B cell (primary cell): ENCODE results near the gene MAPK4. TPM values are rescaled to one million over a fixed set of nuclear protein-coding genes. Genes with fewer than 3 reads are reported as not detected.

Experiments used
- ATAC-seq: fragments of 200-7000 bp; cut with Tn5 transposase; one replicate; pipeline ENCODE4 v1.10.0; 2021; ENCODE audit warnings: low read depth, mild to moderate bottlenecking, moderate number of reproducible peaks, moderate library complexity
- CTCF ChIA-PET: fragments of 350-600 bp; sonication (Branson Sonifier 250); formaldehyde crosslinking; loops from one replicate; lab custom pipeline; 2021; ENCODE audit warnings: antibody characterized with exemption, inconsistent platforms; lab: Charles Lee
- POLR2A ChIA-PET: fragments of 350-600 bp; sonication (Branson Sonifier 250); formaldehyde crosslinking; loops from one replicate; lab custom pipeline; 2021; ENCODE audit warnings: antibody characterized with exemption; lab: Charles Lee
- DNase-seq: peaks from one replicate; pipeline ENCODE4 v3.0.0; 2013
- H2AFZ ChIP-seq: 2 replicates; pipeline ENCODE4 v1.6.1; 2012; ENCODE audit warnings: mild to moderate bottlenecking, low read depth, low read length; ENCODE audit not compliant: insufficient read depth, poor library complexity, severe bottlenecking
- H3K27ac ChIP-seq, 2 donors: 1 replicate in 1 of 2; 2 replicates in 1 of 2; pipeline ENCODE4 v1.5.1; 2012 to 2013; ENCODE audit warnings: low read length in 2 of 2, mild to moderate bottlenecking in 2 of 2, moderate library complexity in 1 of 2
- H3K27me3 ChIP-seq, 4 experiments: fragments of 200-600 bp in 1 of 4; sonication (generic) in 1 of 4; replicated peaks in 1 of 4; 1 replicate in 2 of 4; 2 replicates in 2 of 4; pipeline versions ENCODE4 v1.6.1 to v1.7.0; 2013 to 2016; ENCODE audit warnings: low read length in 3 of 4, mild to moderate bottlenecking in 2 of 4, mixed read lengths in 1 of 4, moderate library complexity in 1 of 4; ENCODE audit not compliant: insufficient read depth in 4 of 4, control insufficient read depth in 3 of 4; ENCODE audit errors: control extremely low read depth in 1 of 4
- H3K36me3 ChIP-seq, 2 experiments: replicated peaks in 1 of 2; 1 replicate in 1 of 2; 2 replicates in 1 of 2; pipeline versions ENCODE4 v1.6.1 to v1.7.1; 2013; ENCODE audit warnings: low read length in 1 of 2; ENCODE audit not compliant: insufficient read depth in 2 of 2, control insufficient read depth in 1 of 2; ENCODE audit errors: control extremely low read depth in 1 of 2, extremely low read depth in 1 of 2
- H3K4me1 ChIP-seq, 2 donors: fragments of 200-600 bp in 1 of 2; sonication (generic) in 1 of 2; 1 replicate in 1 of 2; 2 replicates in 1 of 2; pipeline versions ENCODE4 v1.5.1 to v1.6.1; 2013 to 2017; ENCODE audit warnings: low read length in 2 of 2; ENCODE audit not compliant: control insufficient read depth in 2 of 2, insufficient read depth in 2 of 2
- H3K4me2 ChIP-seq: replicated peaks from 2 replicates; pipeline ENCODE3; 2012; ENCODE audit warnings: mild to moderate bottlenecking, low read depth, low read length; ENCODE audit not compliant: poor library complexity, severe bottlenecking
- H3K4me3 ChIP-seq, 5 experiments: fragments of 200-600 bp in 1 of 5; sonication (generic) in 1 of 5; 1 replicate in 3 of 5; 2 replicates in 2 of 5; pipeline versions ENCODE4 v1.5.1 to v1.7.0; 2011 to 2016; ENCODE audit warnings: low read length in 4 of 5, mild to moderate bottlenecking in 4 of 5, low read depth in 2 of 5, control low read depth in 1 of 5, moderate library complexity in 1 of 5; ENCODE audit not compliant: insufficient read depth in 1 of 5; ENCODE audit errors: control extremely low read depth in 1 of 5, extremely low read depth in 1 of 5
- H3K79me2 ChIP-seq: fragments of 200-600 bp; sonication (generic); one replicate; pipeline ENCODE4 v1.6.0; 2016; ENCODE audit warnings: low read length; ENCODE audit not compliant: control insufficient read depth, insufficient read depth
- H3K9ac ChIP-seq: fragments of 200-600 bp; sonication (generic); 2 replicates; pipeline ENCODE4 v1.6.1; 2017; ENCODE audit warnings: mild to moderate bottlenecking, low read length, moderate library complexity
- H3K9me3 ChIP-seq, 3 donors: one replicate each; pipeline versions ENCODE4 v1.6.1 to v1.7.1; 2013; ENCODE audit warnings: low read length in 2 of 3; ENCODE audit not compliant: control insufficient read depth in 2 of 3, insufficient read depth in 1 of 3; ENCODE audit errors: control extremely low read depth in 1 of 3
- H4K20me1 ChIP-seq: 2 replicates; pipeline ENCODE4 v1.6.0; 2012; ENCODE audit warnings: mild to moderate bottlenecking, low read length; ENCODE audit not compliant: insufficient read depth, control insufficient read depth, poor library complexity, severe bottlenecking
- H3K27ac Mint-ChIP-seq: one replicate; pipeline ENCODE4 v1.8.0; 2021; ENCODE audit warnings: mixed read lengths
- H3K27me3 Mint-ChIP-seq: one replicate; pipeline ENCODE4 v1.8.0; 2021; ENCODE audit warnings: mixed read lengths
- H3K4me1 Mint-ChIP-seq: one replicate; pipeline ENCODE4 v1.8.0; 2021; ENCODE audit warnings: mixed read lengths
- H3K4me3 Mint-ChIP-seq: one replicate; pipeline ENCODE4 v1.8.0; 2021; ENCODE audit warnings: mixed read lengths
- H3K9me3 Mint-ChIP-seq: one replicate; pipeline ENCODE4 v1.8.0; 2022; ENCODE audit warnings: mixed read lengths; ENCODE audit not compliant: insufficient read depth
- EZH2 ChIP-seq: IDR thresholded peaks from 2 replicates; pipeline ENCODE4 v1.6.1; 2012; ENCODE audit warnings: borderline replicate concordance, low read depth, mild to moderate bottlenecking, moderate library complexity, low read length; ENCODE audit not compliant: insufficient read depth, poor library complexity, severe bottlenecking
- WGBS: methylation state at CpG from one replicate; pipeline ENCODE4 v1.1.5; 2013; ENCODE audit warnings: missing lambda C conversion rate; ENCODE audit not compliant: insufficient coverage; 5-methylcytosine and 5-hydroxymethylcytosine counted together
- intact Hi-C: fragments of 100-400 bp; cut with micrococcal nuclease; formaldehyde crosslinking; loops from one replicate; pipeline ENCODE4 v1.10.0; 2022
- polyA plus RNA-seq: library from polyadenylated mRNA; depleted of rRNA; stranded (reverse); fragments of >200 nt; gene quantifications from 2 replicates; pipeline ENCODE4 v1.2.3, GENCODE V29; 2012
- total RNA-seq, 2 donors: library from RNA; stranded (reverse); fragments of 120-200 nt in 1 of 2; gene quantifications; 1 replicate in 1 of 2; 2 replicates in 1 of 2; pipeline versions ENCODE4 v1.2.3 to v1.2.4, GENCODE V29; 2013 to 2022
- TF ChIP-seq, protein P1 (sequence below): fragments of 200-600 bp; IDR thresholded peaks from one replicate; pipeline ENCODE4 v1.8.0; 2022; ENCODE audit warnings: antibody characterized with exemption, mild to moderate bottlenecking

The MAPK4 gene
- total and polyA plus RNA-seq, 2 donors (not counting 1 experiment from before 2014, with no cell fraction given) = not detected

DNA sequence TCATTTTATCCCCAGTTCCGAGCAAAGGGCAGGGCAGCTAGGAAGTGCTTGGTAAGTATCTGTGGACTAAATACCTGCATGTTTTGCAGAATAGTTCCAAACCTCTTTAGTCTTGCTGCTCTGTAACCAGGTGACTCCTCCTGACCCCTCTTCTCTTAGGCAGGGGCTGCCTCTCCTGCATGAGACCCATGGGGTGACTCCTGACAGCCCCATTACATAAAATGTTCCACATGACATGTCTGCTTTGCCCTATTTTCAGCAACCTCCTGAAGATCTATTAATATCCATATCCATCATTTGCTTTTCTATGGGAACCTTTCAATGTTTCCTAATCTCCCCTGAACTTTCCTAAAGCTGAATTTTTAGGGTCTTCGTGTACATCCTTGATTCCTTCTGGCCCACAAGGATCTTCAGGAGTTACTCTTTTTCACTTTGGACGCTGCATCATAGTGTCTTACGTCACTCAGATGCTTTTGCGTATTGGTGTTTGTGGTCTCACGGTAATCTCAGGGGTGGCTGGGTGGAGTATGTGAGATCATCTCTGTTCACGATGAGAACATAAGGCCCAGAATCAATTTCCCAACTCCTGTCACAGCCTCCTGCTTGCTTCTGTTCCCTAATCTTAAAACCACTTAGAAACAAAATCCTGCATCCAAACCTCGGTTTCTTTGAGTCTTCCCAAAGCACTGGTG, 76.6 kb downstream of the MAPK4 start:
- Histone ChIP-seq H3K27ac (no peak overlapping the region), H3K79me2 (no peaks in the 10 kb centered on the region), H3K36me3 (no peaks in the 10 kb centered on the region), H3K27me3 (no peaks in the 10 kb centered on the region), H3K9me3 (no peaks in the 10 kb centered on the region), H3K4me1 (no peaks in the 10 kb centered on the region), H3K4me2 (no peak overlapping the region), H2AFZ (no peak overlapping the region), H3K4me3 (no peak overlapping the region), H3K9ac (no peak overlapping the region), H4K20me1 (no peaks in the 10 kb centered on the region)
- WGBS = 81% methylated on average over 5 of the region's 8 CpGs
- DNase-seq (no peak), ATAC-seq (no peak)
- CTCF ChIA-PET = no interaction called here
- H3K4me1 Mint-ChIP-seq = no peaks in the 10 kb centered on the region
- peaks cover 19% of the 10 kb centered on the region for H3K27me3 Mint-ChIP-seq
- TF ChIP-seq, protein P1, sequence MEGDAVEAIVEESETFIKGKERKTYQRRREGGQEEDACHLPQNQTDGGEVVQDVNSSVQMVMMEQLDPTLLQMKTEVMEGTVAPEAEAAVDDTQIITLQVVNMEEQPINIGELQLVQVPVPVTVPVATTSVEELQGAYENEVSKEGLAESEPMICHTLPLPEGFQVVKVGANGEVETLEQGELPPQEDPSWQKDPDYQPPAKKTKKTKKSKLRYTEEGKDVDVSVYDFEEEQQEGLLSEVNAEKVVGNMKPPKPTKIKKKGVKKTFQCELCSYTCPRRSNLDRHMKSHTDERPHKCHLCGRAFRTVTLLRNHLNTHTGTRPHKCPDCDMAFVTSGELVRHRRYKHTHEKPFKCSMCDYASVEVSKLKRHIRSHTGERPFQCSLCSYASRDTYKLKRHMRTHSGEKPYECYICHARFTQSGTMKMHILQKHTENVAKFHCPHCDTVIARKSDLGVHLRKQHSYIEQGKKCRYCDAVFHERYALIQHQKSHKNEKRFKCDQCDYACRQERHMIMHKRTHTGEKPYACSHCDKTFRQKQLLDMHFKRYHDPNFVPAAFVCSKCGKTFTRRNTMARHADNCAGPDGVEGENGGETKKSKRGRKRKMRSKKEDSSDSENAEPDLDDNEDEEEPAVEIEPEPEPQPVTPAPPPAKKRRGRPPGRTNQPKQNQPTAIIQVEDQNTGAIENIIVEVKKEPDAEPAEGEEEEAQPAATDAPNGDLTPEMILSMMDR = no peak
- no peak for TF ChIP-seq EZH2
- H3K27ac Mint-ChIP-seq = no peak overlapping the region
- intact Hi-C loops = no loop called here
- H3K9me3 Mint-ChIP-seq = no peaks in the 10 kb centered on the region
- no peak overlapping the region for H3K4me3 Mint-ChIP-seq
- POLR2A ChIA-PET = no interaction called here

DNA sequence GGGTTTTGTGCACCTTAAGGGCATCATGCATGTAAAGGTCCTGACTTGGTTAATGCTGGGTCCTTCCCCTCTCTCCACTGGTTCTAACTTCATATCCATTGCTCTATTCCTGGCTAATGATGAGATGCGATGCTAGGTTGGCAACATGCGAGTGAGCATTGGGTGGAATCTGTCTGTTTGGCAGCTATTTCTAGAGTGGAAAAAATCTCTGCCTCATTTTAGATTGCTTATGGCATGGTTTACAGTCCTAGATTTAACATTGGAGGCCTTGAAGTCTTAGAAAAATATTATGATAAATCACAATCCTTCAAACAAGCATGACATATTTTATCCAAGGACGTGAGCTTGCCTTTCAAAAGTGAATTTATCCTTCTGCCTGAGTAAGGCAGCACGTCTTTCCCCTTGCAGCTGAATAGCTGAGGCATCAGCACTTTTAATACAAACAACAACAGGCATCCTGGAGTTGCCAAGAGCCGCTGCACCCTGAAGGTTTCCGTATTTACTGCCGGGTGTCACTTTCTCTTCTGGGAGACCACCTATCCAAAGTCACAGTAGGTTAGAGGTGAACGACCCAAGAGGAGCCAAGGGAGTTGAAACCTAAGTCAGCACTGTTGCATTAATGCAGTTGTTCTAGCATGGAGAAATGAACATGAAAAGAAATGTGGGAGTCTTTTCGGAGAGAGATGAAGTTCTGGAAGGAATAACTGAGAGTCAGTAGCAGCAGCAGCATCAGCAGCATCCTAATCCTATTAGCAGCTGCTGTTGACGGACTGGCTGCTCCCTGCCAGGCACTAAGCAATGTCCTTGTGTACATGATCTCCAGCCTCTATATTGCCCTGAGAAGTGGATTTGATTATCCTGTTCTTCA, 78.4 kb downstream of the MAPK4 start:
- Mint-ChIP-seq H3K9me3 (no peaks in the 10 kb centered on the region), H3K27ac (no peak overlapping the region), H3K4me3 (no peak overlapping the region), H3K4me1 (no peaks in the 10 kb centered on the region), H3K27me3 (peaks cover 16% of the 10 kb centered on the region)
- H3K27me3 ChIP-seq = no peaks in the 10 kb centered on the region
- H3K36me3 ChIP-seq = no peaks in the 10 kb centered on the region
- 92% methylated on average over 8 of the region's 10 CpGs for WGBS
- ATAC-seq = no peak
- H3K4me1 ChIP-seq = no peaks in the 10 kb centered on the region
- H3K27ac ChIP-seq = no peak overlapping the region
- no peaks in the 10 kb centered on the region for H3K79me2 ChIP-seq
- H3K9ac ChIP-seq = no peak overlapping the region
- no peak overlapping the region for H2AFZ ChIP-seq
- ChIA-PET CTCF (no interaction called here), POLR2A (no interaction called here)
- TF ChIP-seq, protein P1 = no peak
- TF ChIP-seq EZH2 = no peak
- intact Hi-C loops = no loop called here
- H3K4me3 ChIP-seq = no peak overlapping the region
- H4K20me1 ChIP-seq = no peaks in the 10 kb centered on the region
- no peak for DNase-seq
- H3K9me3 ChIP-seq = no peaks in the 10 kb centered on the region
- H3K4me2 ChIP-seq = no peak overlapping the region
